ENCODE measurements around the gene ULK4.
"Not testable (repeated sequence)": the region's sequence is repeated elsewhere in the genome, so short reads cannot be mapped to it uniquely, and the experiment has no call there.

Gene ULK4

DNA sequence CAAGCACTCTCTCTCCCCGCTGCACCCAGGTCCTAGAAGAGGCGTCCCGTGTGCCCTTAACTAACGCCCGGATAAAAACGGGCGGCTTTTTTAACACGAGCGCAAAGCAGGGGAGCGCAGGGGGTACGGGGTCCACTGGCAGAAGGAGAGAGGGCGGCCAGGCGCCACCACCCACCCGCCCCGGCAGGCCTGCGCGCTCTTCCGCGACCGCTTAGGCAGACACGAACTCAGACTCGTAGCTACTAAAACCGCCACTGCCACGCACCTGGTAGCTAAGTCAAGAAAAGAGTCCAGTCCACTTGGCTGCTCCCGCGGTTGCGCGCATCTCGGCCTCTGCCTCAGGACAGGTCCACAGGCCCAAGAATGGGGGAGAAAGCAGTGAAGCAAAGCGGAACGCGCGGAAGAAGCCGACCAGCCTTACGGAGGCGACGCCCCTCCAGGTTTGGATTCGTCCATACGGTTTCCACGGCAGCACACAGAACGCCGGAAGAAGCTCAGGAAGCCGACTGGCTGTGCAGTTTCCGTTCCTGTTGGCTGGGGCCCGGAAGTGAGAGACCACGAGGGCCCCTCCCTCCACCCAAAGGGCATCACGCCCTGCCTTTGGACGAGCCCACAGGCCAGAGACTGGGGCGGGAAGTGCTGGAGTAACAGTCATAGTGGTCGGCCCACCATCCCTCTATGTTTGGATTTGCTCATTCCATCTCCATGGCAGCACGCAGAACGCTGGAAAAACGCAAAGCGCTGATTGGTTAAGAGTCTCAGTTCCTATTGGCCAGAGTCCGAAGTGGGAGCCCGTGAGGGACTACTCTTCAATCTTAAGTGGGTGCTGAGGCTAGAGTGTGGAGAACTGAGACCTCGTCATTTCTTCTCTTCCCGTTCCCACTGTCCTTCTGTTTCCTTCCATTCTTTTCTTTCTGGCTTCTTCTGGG, at the start of gene ULK4:
Gene ULK4, minus strand, starts transcription at position 353 of the 929 bp plus-strand sequence. CDS start 7,344 bp downstream, outside the sequence.
- peak; percentile 79 for DNase-seq (ENCODE audit: low spot score)

GRCh38 chr3:42010530-42010929, 48.6 kb upstream of the ULK4 start:
- no peak for DNase-seq (ENCODE audit: low spot score)

GRCh38 chr3:42009456-42009855, 47.6 kb upstream of the ULK4 start:
- no peak for DNase-seq (ENCODE audit: low spot score)

DNA sequence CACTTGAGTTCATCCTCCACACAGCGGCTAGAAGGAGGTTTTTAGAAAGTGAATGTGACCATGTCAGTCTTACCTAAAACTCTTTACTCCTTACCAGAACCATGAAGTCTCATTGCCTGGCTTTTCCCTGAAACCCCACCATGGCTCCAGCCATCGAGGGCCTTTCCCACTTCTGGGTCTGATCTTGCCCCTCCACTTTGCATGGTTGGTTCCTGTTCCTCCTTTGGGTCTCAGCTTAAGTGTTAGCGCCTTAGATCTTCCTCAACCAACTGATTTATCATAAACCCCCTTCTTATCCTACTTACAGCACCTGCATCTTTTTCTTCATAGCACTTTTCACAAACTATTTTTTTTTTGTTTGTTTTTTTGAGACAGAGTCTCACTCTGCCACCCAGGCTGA, 45.9 kb upstream of the ULK4 start:
- no peak for DNase-seq (ENCODE audit: low spot score)

- no peak for DNase-seq (ENCODE audit: low spot score)
These were observed 43.5 kb upstream of the ULK4 start for GRCh38 chr3:42005401-42005800.

DNA sequence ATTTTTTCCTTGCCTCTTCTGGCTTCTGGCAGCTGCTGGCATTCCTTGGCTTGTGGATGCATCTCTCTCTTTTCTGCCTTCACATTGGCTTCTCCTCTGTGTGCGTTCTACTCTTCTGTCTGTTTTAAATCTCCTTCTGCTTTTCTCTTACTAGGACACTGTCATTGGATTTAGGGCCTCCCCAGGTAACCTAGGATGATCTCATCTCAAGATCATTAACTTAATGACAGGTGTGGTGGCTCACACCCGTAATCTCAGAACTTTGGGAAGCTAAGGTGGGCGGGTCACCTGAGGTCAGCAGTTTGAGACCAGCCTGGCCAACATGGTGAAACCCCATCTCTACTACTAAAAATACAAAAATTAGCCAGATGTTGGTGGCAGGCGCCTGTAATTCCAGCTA, 40.9 kb upstream of the ULK4 start:
- no peak for DNase-seq (ENCODE audit: low spot score)

DNA sequence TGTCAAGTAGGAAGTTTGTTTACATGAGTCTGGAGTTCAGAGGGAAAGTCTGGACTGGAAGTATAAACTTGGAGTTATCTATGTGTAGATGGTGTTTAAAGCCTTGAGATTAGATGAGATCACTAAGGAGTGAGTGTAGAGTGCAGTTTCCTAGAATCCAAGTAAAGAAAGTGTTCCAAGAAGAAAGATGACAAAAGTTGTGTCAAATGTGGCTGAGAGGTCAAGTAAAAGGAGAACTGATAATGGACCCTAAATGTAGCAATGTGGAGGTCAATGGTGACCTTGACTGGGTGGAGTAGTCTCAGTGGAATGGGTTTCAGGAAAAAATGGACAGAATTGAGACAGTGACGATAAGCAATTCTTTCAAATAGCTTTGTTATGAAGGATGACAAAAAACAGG, 39.9 kb upstream of the ULK4 start:
- DNase-seq (ENCODE audit: low spot score): no peak

GRCh38 chr3:41999909-42000308, 38.0 kb upstream of the ULK4 start:
- DNase-seq (ENCODE audit: low spot score): no peak

DNA sequence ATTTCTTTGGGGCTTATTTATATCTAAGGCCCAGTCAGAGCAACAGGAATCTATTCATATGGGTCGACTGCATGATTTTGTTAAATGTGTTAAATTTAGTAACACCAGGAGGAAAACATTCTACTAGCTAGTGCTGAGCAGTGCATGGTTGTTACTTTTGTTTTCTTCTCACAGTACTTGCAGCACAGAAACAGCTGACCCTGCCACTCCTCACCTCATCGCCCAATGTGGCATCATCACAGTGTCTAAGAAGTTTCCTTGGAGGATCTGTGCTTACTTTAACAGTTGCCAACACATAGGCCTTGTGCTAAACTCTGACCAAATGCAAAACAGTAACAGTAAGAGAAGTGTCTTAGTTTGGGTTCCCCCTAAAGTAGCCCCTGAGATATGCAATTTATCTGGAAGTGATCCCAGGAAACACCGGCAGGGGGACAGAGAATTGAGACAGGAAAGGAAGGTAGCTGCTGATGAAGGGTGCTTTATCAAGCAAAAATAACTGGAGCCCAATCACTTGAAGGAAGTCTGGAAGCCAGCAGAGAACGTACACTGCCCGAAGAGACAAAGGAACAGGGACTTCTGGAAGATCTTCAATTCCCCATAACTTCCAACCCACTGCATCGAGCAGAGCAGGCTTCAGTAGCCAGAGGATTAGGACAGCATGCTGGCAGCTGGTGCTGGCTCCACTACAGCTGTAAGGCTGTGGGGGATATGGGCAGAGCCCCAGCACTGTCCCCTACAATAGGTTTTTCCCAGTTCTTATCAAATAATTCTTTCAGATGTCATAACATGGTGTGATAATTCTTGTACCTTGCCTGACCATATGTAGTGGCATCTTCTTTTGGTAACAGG, 36.0 kb upstream of the ULK4 start:
- no peak for DNase-seq (ENCODE audit: low spot score)

DNA sequence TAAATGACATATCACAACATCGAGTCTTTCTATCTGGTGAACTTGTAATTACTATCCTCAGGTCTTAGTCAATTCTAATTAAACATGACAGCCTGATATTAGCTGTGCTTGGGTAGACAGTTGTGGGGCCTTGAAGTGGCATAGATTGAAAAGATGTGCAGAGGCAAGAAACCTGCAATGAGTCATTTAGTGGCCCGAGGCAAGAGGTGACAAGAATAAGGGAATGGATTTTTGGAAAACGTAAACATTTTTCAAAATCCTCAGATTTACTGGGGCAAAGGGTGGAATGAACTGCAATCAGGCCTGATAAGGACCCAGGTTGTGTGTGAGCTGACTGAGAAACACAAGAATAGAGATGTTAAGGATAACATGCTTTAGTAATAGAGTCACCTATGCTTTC, 29.5 kb upstream of the ULK4 start:
- no peak for DNase-seq (ENCODE audit: low spot score)

- no peak for DNase-seq (ENCODE audit: low spot score)
These were observed 27.6 kb upstream of the ULK4 start for GRCh38 chr3:41989518-41989917.

DNA sequence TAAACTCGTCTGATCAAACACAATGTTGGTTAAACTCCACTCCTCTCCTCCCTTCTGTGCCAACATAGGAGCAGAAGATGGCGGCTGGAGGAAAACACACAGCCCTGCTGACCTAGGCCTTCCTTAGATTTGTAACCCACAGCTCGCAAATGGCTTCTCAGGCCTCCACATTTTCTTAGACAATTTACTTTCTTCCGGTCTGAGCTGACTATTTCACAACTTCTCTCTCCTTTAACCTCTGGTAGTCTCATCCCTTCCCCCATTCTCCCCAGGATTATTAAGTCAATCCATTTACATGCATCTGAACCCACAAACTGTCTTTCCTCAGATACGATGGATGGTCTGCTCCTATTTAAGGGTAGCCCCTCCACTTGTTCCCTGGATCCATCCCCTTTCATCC, 25.7 kb upstream of the ULK4 start:
- DNase-seq (ENCODE audit: low spot score): no peak

- no peak for DNase-seq (ENCODE audit: low spot score)
These were observed 24.7 kb upstream of the ULK4 start for GRCh38 chr3:41986561-41986960.

DNA sequence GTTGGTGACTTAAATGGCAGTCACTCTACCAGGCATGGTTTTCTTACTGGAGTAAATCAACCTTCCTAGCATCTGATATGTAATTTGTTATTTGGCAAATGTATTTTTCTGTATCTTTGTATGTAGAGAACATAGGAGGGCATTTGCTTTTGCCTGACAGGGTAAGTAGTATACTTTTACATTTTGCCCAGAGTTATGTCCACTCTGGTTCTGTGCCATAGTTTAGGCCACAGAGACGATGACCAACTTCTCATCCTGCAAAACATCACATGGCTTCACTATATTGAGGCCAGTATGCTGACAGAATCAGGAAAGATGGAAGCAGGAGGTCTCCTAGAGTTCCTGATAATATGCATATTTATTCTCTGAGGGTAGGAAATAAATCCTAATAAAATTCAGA, 23.1 kb upstream of the ULK4 start:
- DNase-seq (ENCODE audit: low spot score): no peak

DNA sequence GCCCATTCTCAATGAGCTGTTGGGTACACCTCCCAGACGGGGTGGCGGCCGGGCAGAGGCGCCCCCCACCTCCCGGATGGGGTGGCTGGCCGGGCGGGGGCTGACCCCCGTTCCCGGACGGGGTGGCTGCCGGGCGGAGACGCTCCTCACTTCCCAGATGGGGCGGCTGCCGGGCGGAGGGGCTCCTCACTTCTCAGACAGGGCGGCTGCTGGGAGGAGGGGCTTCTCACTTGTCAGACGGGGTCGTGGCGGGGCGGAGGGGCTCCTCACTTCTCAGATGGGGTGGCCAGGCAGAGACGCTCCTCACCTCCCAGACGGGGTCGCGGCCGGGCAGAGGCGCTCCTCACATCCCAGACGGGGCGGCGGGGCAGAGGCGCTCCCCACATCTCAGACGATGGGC, 21.2 kb upstream of the ULK4 start:
- DNase-seq (ENCODE audit: low spot score): not testable (repeated sequence)

DNA sequence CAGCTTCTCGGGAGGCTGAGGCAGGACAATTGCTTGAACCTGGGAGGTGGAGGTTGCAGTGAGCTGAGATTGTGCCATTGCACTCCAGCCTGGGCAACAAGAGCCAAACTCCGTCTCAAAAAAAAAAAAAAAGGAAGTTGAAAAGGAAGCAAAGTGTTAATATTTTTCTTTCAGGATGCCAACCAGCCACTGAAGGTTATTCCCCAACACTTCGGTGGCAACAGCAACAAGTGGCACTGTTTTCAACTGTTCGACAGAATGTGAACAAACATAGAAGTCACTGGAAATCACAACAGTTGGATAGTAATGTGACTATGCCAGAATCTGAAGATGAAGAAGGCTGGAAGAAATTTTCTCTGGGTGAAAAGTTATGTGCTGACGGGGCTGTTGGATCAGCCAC, 15.5 kb upstream of the ULK4 start:
- not testable (repeated sequence) for DNase-seq (ENCODE audit: low spot score)

DNA sequence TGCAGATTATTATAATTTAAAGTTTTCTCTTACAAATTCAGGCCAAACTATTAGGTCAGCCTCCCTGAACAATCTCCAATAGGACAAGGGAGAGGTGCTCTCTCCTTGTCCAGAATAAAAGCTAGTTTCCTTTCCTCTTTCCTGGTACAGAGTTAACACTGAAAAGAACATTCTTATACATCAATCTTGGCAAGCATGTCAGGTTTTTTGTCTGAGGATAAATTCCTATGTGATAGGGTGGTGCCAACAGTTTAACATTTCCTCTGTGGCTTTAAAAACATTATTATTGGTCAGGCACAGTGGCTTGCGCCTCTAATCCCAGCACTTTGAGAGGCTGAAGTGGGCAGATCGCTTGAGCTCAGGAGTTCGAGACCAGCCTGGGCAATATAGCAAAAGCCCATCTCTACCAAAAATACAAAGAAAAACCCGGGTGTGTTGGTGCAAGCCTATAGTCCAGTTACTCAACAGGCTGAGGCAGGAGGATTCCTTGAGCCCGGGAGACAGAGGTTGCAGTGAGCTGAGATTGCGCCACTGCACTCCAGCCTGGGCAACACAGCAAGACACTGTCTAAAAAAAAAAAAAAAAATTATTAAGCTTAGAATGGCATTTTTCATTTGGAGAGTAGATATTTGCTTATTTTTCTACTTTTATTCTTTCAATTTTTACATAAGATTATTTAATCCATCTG, 13.7 kb upstream of the ULK4 start:
- DNase-seq (ENCODE audit: low spot score): no peak

- DNase-seq (ENCODE audit: low spot score): no peak
These were observed 12.3 kb upstream of the ULK4 start for GRCh38 chr3:41974223-41974622.

DNA sequence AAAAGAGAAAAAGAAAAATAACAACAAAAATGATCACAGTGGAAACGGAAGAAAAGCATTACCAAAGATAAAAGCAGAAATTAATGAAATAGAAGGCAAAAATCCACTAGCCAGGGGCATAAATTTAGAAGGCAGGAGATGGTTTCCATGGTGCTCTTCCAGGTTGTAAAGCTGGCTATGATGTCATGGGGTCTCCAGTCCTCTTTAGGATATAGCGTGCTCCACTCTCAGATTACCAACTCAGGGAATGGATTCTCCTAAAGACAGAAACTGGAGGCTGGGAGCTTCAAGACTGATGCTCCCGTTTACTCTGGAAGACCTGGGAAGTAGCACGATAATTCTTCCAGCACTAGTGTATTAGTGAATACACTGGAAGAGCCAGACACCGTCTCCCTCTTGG, 10.9 kb upstream of the ULK4 start:
- DNase-seq (ENCODE audit: low spot score): no peak

GRCh38 chr3:41966206-41966605, 4.3 kb upstream of the ULK4 start:
- DNase-seq (ENCODE audit: low spot score): no peak

GRCh38 chr3:41963823-41964222, 1.9 kb upstream of the ULK4 start:
- DNase-seq (ENCODE audit: low spot score): no peak
